Activated T-helper 17 cell treated with anti-CD3 and anti-CD28 coated beads, Interleukin-2, amount 50 U/mL, for 72 hours (primary cell): Measurements from ENCODE around the gene MEIS3. TPM values are rescaled to one million over a fixed set of nuclear protein-coding genes. Genes with fewer than 3 reads are reported as not detected.

Experiments used
- ATAC-seq: fragments of 150-1000 bp; cut with Tn5 transposase; replicated peaks from 2 replicates; pipeline ENCODE4 v1.10.0; 2021; ENCODE audit warnings: mild to moderate bottlenecking, moderate library complexity
- H3K27ac Mint-ChIP-seq: one replicate; pipeline ENCODE4 v1.8.0; 2022; ENCODE audit warnings: mixed read lengths
- H3K27me3 Mint-ChIP-seq: one replicate; pipeline ENCODE4 v1.8.0; 2022; ENCODE audit warnings: mixed read lengths
- H3K36me3 Mint-ChIP-seq: one replicate; pipeline ENCODE4 v1.8.0; 2022; ENCODE audit warnings: low read depth, mild to moderate bottlenecking, mixed read lengths
- H3K4me1 Mint-ChIP-seq: one replicate; pipeline ENCODE4 v1.8.0; 2022; ENCODE audit warnings: mixed read lengths
- H3K4me3 Mint-ChIP-seq: one replicate; pipeline ENCODE4 v1.8.0; 2022; ENCODE audit warnings: mild to moderate bottlenecking, mixed read lengths
- H3K9me3 Mint-ChIP-seq: one replicate; pipeline ENCODE4 v1.8.0; 2022; ENCODE audit warnings: mixed read lengths
- total RNA-seq, 2 donors: library from RNA; stranded (reverse); gene quantifications; one replicate each; pipeline ENCODE4 v1.2.3, GENCODE V29; 2022

MEIS3 gene
- total RNA-seq, 2 donors from 2014 or later, result 0.39 TPM; not detected in 1

GRCh38 chr19:47445527-47445926 lies 26.2 kb upstream of the MEIS3 start:
- peaks cover 38% of the 10 kb centered on the region for H3K4me1 Mint-ChIP-seq
- H3K4me3 Mint-ChIP-seq, result peak overlapping the region; percentile 58
- H3K36me3 Mint-ChIP-seq, result no peaks in the 10 kb centered on the region
- peaks cover 61% of the 10 kb centered on the region for H3K27me3 Mint-ChIP-seq
- H3K9me3 Mint-ChIP-seq, result no peaks in the 10 kb centered on the region
- ATAC-seq, result no peak
- H3K27ac Mint-ChIP-seq, result peak overlapping the region; percentile 31

GRCh38 chr19:47444388-47444821 lies 25.1 kb upstream of the MEIS3 start:
- H3K4me3 Mint-ChIP-seq, result peak overlapping the region; percentile 58
- H3K36me3 Mint-ChIP-seq, result no peaks in the 10 kb centered on the region
- no peak overlapping the region for H3K27ac Mint-ChIP-seq
- peak; percentile 39 for ATAC-seq
- peaks cover 62% of the 10 kb centered on the region for H3K27me3 Mint-ChIP-seq
- H3K9me3 Mint-ChIP-seq, result no peaks in the 10 kb centered on the region
- H3K4me1 Mint-ChIP-seq, result peaks cover 38% of the 10 kb centered on the region

- peak overlapping the region; percentile 58 for H3K4me3 Mint-ChIP-seq
- H3K4me1 Mint-ChIP-seq, result peaks cover 38% of the 10 kb centered on the region
- peaks cover 60% of the 10 kb centered on the region for H3K27me3 Mint-ChIP-seq
- no peaks in the 10 kb centered on the region for H3K9me3 Mint-ChIP-seq
- no peak overlapping the region for H3K27ac Mint-ChIP-seq
- no peaks in the 10 kb centered on the region for H3K36me3 Mint-ChIP-seq
- no peak for ATAC-seq
These were observed 24.0 kb upstream of the MEIS3 start for GRCh38 chr19:47443331-47443730.

- H3K9me3 Mint-ChIP-seq, result no peaks in the 10 kb centered on the region
- H3K36me3 Mint-ChIP-seq, result no peaks in the 10 kb centered on the region
- H3K27ac Mint-ChIP-seq, result peak overlapping the region; percentile 1
- peaks cover 17% of the 10 kb centered on the region for H3K4me1 Mint-ChIP-seq
- ATAC-seq, result no peak
- H3K4me3 Mint-ChIP-seq, result no peak overlapping the region
- peaks cover 54% of the 10 kb centered on the region for H3K27me3 Mint-ChIP-seq
These were observed 19.5 kb upstream of the MEIS3 start for GRCh38 chr19:47438793-47439220.

GRCh38 chr19:47437500-47437899 lies 18.2 kb upstream of the MEIS3 start:
- Mint-ChIP-seq H3K4me1 (peaks cover 9% of the 10 kb centered on the region), H3K27ac (peak overlapping the region; percentile 18), H3K4me3 (no peak overlapping the region), H3K36me3 (no peaks in the 10 kb centered on the region), H3K9me3 (no peaks in the 10 kb centered on the region), H3K27me3 (peaks cover 44% of the 10 kb centered on the region)
- ATAC-seq, result no peak

- Mint-ChIP-seq H3K36me3 (no peaks in the 10 kb centered on the region), H3K27me3 (peaks cover 44% of the 10 kb centered on the region), H3K4me3 (peak overlapping the region; percentile 11), H3K9me3 (no peaks in the 10 kb centered on the region), H3K4me1 (peaks cover 9% of the 10 kb centered on the region), H3K27ac (peak overlapping the region; percentile 18)
- ATAC-seq, result peak; percentile 95
These were observed 17.5 kb upstream of the MEIS3 start for GRCh38 chr19:47436712-47437401.

GRCh38 chr19:47435883-47436417 lies 16.6 kb upstream of the MEIS3 start:
- no peaks in the 10 kb centered on the region for H3K36me3 Mint-ChIP-seq
- H3K27me3 Mint-ChIP-seq, result peaks cover 42% of the 10 kb centered on the region
- peaks cover 9% of the 10 kb centered on the region for H3K4me1 Mint-ChIP-seq
- no peaks in the 10 kb centered on the region for H3K9me3 Mint-ChIP-seq
- ATAC-seq, result no peak
- H3K4me3 Mint-ChIP-seq, result peak overlapping the region; percentile 53
- no peak overlapping the region for H3K27ac Mint-ChIP-seq

- H3K27ac Mint-ChIP-seq, result no peak overlapping the region
- no peaks in the 10 kb centered on the region for H3K36me3 Mint-ChIP-seq
These were observed 15.9 kb upstream of the MEIS3 start for GRCh38 chr19:47435196-47435595.

GRCh38 chr19:47434088-47434487 lies 14.8 kb upstream of the MEIS3 start:
- H3K9me3 Mint-ChIP-seq, result no peaks in the 10 kb centered on the region
- H3K27ac Mint-ChIP-seq, result no peak overlapping the region
- no peaks in the 10 kb centered on the region for H3K36me3 Mint-ChIP-seq
- no peak for ATAC-seq
- H3K4me3 Mint-ChIP-seq, result no peak overlapping the region
- peaks cover 9% of the 10 kb centered on the region for H3K4me1 Mint-ChIP-seq
- H3K27me3 Mint-ChIP-seq, result peaks cover 37% of the 10 kb centered on the region

More at GRCh38 chr19:47435196-47435595, 15.9 kb upstream of the MEIS3 start:
- Mint-ChIP-seq H3K9me3 (no peaks in the 10 kb centered on the region), H3K27me3 (peaks cover 41% of the 10 kb centered on the region), H3K4me1 (peaks cover 9% of the 10 kb centered on the region), H3K4me3 (peak overlapping the region; percentile 53)
- ATAC-seq, result peak; percentile 33

- no peaks in the 10 kb centered on the region for H3K9me3 Mint-ChIP-seq
- H3K27ac Mint-ChIP-seq, result no peak overlapping the region
- peaks cover 32% of the 10 kb centered on the region for H3K27me3 Mint-ChIP-seq
- no peak overlapping the region for H3K4me3 Mint-ChIP-seq
- no peak for ATAC-seq
- no peaks in the 10 kb centered on the region for H3K36me3 Mint-ChIP-seq
- H3K4me1 Mint-ChIP-seq, result peaks cover 9% of the 10 kb centered on the region
These were observed 13.8 kb upstream of the MEIS3 start for GRCh38 chr19:47433121-47433520.

- no peak overlapping the region for H3K4me3 Mint-ChIP-seq
- H3K27ac Mint-ChIP-seq, result no peak overlapping the region
- H3K9me3 Mint-ChIP-seq, result no peaks in the 10 kb centered on the region
- no peak for ATAC-seq
- H3K36me3 Mint-ChIP-seq, result no peaks in the 10 kb centered on the region
- peaks cover 28% of the 10 kb centered on the region for H3K27me3 Mint-ChIP-seq
- peaks cover 9% of the 10 kb centered on the region for H3K4me1 Mint-ChIP-seq
These were observed 13.2 kb upstream of the MEIS3 start for GRCh38 chr19:47432499-47432898.

GRCh38 chr19:47432091-47432490 lies 12.8 kb upstream of the MEIS3 start:
- no peak overlapping the region for H3K27ac Mint-ChIP-seq
- H3K4me3 Mint-ChIP-seq, result peak overlapping the region; percentile 23
- no peaks in the 10 kb centered on the region for H3K9me3 Mint-ChIP-seq
- H3K27me3 Mint-ChIP-seq, result peaks cover 25% of the 10 kb centered on the region
- H3K36me3 Mint-ChIP-seq, result no peaks in the 10 kb centered on the region
- no peak for ATAC-seq
- H3K4me1 Mint-ChIP-seq, result peaks cover 6% of the 10 kb centered on the region

GRCh38 chr19:47430041-47430802 lies 10.9 kb upstream of the MEIS3 start:
- no peak overlapping the region for H3K27ac Mint-ChIP-seq
- H3K4me3 Mint-ChIP-seq, result peak overlapping the region; percentile 69
- no peaks in the 10 kb centered on the region for H3K9me3 Mint-ChIP-seq
- peak; percentile 64 for ATAC-seq
- H3K36me3 Mint-ChIP-seq, result no peaks in the 10 kb centered on the region
- no peaks in the 10 kb centered on the region for H3K4me1 Mint-ChIP-seq
- H3K27me3 Mint-ChIP-seq, result peaks cover 15% of the 10 kb centered on the region

- no peak overlapping the region for H3K27ac Mint-ChIP-seq
- no peak for ATAC-seq
- H3K36me3 Mint-ChIP-seq, result no peaks in the 10 kb centered on the region
- H3K27me3 Mint-ChIP-seq, result peaks cover 18% of the 10 kb centered on the region
- no peaks in the 10 kb centered on the region for H3K9me3 Mint-ChIP-seq
- peak overlapping the region; percentile 69 for H3K4me3 Mint-ChIP-seq
- H3K4me1 Mint-ChIP-seq, result no peaks in the 10 kb centered on the region
These were observed 9.9 kb upstream of the MEIS3 start for GRCh38 chr19:47429140-47429793.
